Activated CD4-positive, alpha-beta T cell treated with anti-CD3 and anti-CD28 coated beads for 4 hours (primary cell): ENCODE results near the gene RTL3.

Experiments used
- DNase-seq, 2 donors: peaks; one replicate each; pipeline ENCODE4 v3.0.0-alpha.2; 2020

RTL3 gene

DNA sequence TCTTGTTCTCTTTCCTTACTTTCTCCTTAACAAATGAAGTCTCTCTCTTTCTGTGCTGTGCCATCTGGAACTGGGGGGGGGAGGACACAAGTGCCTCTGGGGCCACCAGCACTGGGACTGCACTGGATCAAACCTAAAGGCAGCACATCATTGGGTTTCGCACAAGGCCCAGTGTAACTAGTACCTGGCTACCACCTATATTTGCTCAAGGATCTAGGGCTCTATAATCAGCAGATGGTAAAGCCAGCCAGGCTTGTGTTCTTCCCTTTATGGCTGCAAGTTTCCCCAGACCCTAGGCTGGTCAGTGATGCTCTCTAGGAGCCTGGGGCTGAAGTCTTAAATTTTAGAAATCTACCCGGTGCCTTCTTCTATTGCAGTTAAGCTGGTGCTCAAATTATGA lies 40.1 kb downstream of the RTL3 start:
- no peak for DNase-seq

- DNase-seq = no peak
Observed at GRCh38 chrX:78614264-78614663, 44.9 kb downstream of the RTL3 start.
